Upper lobe of left lung (tissue), 4 donors: ENCODE results near the gene RBP2.

Source experiments
- CTCF ChIP-seq, 6 experiments: fragments of 450-650 bp in 4 of 6; fragments of 200-600 bp in 2 of 6; sonication (generic) in 2 of 6; IDR thresholded peaks; one replicate each; pipeline ENCODE4 v1.5.1; 2016 to 2019; ENCODE audit warnings: antibody characterized with exemption in 6 of 6
- POLR2AphosphoS5 ChIP-seq, 2 donors: sonication (generic); formaldehyde crosslinking; IDR thresholded peaks; one replicate each; pipeline ENCODE4 v1.5.1; 2017; ENCODE audit warnings: antibody characterized with exemption in 2 of 2

- TF ChIP-seq CTCF (IDR thresholded peaks at IDR 0.05) (no peak), POLR2AphosphoS5 (IDR thresholded peaks at IDR 0.05) (no peak)
Observed at GRCh38 chr3:139414608-139415224, 61.6 kb downstream of the RBP2 start.
